G401 (cell line): ENCODE data around the gene MYO7B. TPM values are rescaled to one million over a fixed set of nuclear protein-coding genes. Genes with fewer than 3 reads are reported as not detected.

ENCODE experiments used
- DNase-seq: peaks from one replicate; pipeline ENCODE4 v3.0.0-alpha.2; 2015; ENCODE audit warnings: low spot score
- in situ Hi-C: cut with HindIII; loops from 2 replicates; pipeline ENCODE4 v1.10.0; 2016; ENCODE audit warnings: low sequenced_read_pairs, mixed read lengths
- total RNA-seq: library from RNA; depleted of rRNA; stranded (reverse); fragments of >200 nt; shearing (Covaris generic); gene quantifications from 2 replicates; pipeline ENCODE4 v1.2.3, GENCODE V29; 2014

Gene MYO7B
- total RNA-seq, 1 experiment from 2014 or later = not detected

DNA sequence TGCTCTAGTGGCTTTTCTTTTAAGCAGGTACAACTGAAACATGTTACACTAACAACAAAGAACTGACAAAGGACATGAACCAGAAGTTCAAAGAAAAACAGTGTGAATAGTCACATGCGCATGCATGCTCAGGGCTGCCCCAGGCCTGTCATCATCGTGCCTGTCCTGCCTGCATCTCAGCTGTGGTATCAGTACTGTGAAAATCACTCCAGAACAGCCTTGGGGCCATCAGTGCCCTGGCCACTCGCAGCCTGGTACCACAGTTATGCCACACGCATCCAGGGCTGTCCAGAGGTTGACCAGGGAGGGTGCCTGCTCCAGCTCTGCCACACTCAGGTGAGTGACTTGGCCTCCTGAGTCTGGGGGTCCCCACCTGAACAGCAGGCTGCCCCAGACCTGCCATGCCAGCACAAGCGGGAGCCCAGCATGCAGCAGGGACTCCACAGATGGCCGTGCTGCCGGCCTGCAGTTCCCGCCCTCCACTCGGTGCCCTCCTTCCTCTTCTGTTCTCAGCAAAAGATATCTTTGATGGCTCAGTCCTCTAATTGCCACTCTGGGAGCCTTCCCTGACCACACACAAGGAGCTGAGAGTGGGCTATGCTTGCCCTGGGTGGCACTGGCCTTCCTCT is 127.6 kb downstream of the MYO7B start:
- no peak for DNase-seq
- in situ Hi-C loops = no loop called here

DNA sequence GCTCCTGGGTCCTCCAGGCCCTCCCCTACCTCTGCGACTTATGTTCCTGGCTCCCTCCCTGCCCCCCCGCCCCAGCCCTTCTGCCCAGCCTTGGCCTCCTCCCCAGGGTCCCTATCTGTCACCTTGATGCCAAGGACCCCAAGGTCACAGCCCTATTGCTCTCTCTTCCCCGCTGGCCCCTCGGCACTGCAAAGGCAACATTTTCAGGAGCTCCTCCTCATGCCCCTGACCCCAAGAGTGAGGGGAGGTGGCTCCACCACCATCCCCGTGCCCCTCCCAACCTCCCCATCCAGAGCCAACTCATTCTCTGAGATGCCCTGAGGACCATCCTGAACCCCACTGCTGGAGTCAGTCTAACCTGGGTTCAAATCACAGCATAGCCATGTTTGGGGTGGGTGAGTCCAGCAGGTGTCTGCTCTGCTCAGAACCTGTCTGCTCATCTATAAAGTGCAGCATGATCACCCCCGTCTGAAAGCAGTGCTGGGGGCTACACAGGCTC is 128.1 kb downstream of the MYO7B start:
- in situ Hi-C loops = no loop called here
- DNase-seq = no peak

GRCh38 chr2:127664065-127664894 is 128.8 kb downstream of the MYO7B start:
- in situ Hi-C loops = no loop called here
- DNase-seq = no peak

DNA sequence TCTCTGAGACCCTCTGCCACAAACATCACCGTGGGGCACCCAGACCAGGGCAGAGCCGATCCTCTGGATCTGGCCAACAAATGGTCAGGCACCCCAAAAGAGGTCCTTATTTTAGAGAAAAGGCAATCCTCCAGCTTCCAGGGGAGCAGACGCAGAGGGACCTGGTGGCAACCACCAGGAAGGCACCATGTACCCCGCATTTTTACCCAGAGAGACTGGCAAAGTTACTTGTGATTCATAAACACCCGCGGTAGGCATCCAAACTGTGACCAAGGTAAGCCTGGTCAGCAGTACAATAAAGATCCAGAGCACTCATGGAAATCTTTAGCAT is 129.4 kb downstream of the MYO7B start:
- in situ Hi-C loops = no loop called here
- DNase-seq = no peak

- in situ Hi-C loops = no loop called here
Measured at GRCh38 chr2:127665267-127665893, 129.9 kb downstream of the MYO7B start.

GRCh38 chr2:127669056-127669455 is 133.6 kb downstream of the MYO7B start:
- no peak for DNase-seq
- in situ Hi-C loops = no loop called here

More at GRCh38 chr2:127665267-127665893, 129.9 kb downstream of the MYO7B start:
- DNase-seq = no peak

- DNase-seq = no peak
- in situ Hi-C loops = no loop called here
Measured at GRCh38 chr2:127670055-127670956, 134.8 kb downstream of the MYO7B start.

DNA sequence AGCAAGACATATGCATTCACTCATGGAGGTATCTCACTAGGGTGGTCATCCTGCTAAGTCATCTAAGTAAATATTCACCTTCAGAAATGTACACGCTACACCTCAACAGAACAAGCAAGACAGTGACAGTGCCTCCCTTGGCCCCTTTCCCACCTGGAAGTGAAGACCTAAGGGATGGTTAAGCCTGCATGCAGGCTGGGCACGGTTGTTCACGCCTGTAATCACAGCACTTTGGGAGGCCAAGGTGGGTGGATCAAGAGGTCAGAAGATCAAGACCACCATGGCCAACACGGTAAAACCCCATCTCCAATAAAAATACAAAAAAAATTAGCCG is 135.4 kb downstream of the MYO7B start:
- DNase-seq = no peak

DNA sequence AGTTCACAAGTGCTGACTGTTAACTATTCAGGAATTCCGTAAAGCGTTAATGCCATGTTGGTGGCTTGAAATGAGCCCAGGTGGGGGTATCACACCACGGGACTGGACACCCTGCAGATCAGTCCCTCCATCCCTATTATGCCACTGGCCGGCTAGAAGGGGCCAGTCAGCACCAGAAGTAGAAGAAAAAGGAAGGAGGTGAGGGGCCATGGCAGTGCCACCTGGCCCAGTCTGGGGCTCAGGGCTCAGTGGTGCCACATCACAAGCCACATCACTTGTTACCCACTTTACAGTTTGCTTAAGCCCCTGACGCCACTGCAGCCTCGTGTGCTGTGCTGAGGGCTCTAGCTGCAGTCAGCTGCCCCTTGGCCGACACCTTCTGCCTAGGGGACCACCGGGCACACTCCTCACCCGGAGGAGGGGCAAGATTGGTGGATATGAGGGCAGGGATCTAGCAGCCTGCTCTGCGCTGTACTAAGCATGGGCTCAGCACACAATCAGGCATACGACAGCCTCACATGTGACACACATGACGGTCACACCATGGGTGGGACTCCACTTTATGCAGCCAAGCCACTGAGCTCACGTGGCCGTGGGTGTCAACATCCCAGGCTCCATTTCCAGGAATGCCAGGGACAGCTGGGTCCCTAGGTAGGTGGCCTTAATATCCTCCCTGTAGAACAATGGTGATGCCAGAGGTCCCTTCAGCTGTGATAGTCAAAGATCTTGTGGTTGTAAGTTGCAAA is 136.2 kb downstream of the MYO7B start:
- in situ Hi-C loops = no loop called here
- no peak for DNase-seq

More for the DNA sequence above, 135.4 kb downstream of the MYO7B start:
- in situ Hi-C loops = no loop called here

- no peak for DNase-seq
- in situ Hi-C loops = no loop called here
Measured at GRCh38 chr2:127672341-127673224, 137.1 kb downstream of the MYO7B start.

- no peak for DNase-seq
- in situ Hi-C loops = no loop called here
Measured at GRCh38 chr2:127673291-127674069, 138.0 kb downstream of the MYO7B start.

- in situ Hi-C loops = no loop called here
- DNase-seq = no peak
Measured at GRCh38 chr2:127674241-127675209, 139.0 kb downstream of the MYO7B start.

DNA sequence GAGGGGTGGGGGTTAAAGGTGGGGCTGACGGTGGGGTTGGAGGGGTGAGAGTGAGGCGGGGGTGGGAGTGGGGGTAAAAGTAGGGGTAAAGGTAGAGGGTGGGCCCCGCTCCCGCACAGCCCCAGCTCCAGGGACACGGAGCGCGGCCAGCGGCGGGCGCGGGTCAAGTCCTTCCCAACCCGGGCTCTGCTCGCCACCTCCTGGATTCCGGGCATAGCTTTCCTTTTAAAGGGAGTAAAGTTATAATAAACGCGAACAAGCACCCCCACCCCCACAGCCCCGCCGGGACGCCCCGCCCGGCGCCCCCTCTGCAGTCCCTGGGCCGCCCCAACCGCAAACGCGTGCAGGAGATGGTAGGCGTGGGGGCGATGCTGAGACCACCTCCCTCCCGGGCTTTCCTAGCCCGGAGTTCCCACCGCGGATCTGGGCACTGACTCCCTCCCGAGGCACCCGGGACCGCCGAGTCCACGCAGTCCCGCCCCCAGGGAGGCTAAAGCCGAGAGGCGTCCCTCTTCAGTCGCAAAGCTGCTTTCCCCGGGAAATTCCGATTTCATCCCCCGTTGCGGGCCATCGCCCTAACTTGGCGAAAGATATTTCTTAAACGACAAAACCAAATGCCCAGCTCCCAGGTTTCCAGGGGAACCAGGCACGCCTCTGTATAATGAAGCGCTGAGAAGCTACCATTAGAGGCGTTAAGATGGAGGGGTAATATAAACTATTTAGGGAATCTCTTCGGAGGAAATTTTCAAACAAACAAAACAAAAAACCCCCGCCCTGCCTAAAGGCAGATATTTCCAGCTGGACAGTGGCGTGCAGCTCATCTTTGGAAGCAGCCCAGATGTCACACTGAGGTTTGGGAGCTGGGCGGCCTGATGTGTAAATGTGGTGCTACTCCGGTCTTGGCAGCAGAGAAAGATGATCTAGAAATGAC is 140.1 kb downstream of the MYO7B start, which contains the start of gene LIMS2:
LIMS2 (minus strand) TSS at position 200 of the 931 bp plus-strand sequence. CDS start 506 bp downstream, outside the sequence.
- no peak for DNase-seq
- in situ Hi-C loops = no loop called here

DNA sequence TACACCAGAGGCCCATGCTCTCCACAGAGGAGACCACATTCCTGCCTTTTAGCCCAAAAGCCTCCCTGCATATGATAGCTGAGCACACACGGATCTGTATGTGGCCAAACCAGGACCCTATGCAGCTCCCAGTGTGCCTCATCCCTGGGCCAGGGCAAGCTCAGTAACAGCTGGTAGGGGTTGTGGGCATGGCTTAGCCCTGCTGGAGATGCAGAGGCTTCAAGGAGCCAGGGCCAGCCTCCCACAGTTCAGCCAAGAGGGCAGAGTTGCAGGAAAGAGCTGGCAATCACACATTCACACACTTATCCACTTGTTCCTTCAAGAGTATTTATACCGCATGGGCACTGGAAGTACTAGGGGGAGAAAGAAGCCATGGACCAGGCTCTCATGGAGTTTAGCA is 141.4 kb downstream of the MYO7B start:
- in situ Hi-C loops = no loop called here
- DNase-seq = no peak

DNA sequence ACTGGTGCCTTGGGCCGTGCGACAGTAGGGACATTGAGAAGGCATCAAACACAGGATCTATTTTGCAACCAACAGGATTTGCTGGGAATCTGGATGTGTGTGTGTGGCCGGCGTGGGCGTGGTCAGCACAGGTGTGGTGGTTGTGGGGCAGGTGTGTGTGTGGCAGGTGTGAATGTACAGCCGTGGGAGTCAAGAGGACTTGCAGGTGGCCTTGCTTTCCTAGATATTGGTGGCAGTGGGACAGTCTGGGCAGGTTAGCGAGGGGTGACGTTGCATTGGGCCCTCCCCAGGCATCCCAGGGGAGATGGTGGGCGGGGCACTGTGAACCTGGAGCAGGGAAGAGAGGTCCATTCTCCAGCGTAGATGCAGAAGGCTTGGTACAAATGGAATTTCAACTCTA is 143.0 kb downstream of the MYO7B start:
- DNase-seq = no peak
- in situ Hi-C loops = no loop called here
